Measurements from ENCODE around the gene ACSF2. TPM values are rescaled to one million over a fixed set of nuclear protein-coding genes. Genes with fewer than 3 reads are reported as not detected.

ACSF2 gene
- total and polyA plus RNA-seq, 2 donors: 13.4 to 41.6 TPM

DNA sequence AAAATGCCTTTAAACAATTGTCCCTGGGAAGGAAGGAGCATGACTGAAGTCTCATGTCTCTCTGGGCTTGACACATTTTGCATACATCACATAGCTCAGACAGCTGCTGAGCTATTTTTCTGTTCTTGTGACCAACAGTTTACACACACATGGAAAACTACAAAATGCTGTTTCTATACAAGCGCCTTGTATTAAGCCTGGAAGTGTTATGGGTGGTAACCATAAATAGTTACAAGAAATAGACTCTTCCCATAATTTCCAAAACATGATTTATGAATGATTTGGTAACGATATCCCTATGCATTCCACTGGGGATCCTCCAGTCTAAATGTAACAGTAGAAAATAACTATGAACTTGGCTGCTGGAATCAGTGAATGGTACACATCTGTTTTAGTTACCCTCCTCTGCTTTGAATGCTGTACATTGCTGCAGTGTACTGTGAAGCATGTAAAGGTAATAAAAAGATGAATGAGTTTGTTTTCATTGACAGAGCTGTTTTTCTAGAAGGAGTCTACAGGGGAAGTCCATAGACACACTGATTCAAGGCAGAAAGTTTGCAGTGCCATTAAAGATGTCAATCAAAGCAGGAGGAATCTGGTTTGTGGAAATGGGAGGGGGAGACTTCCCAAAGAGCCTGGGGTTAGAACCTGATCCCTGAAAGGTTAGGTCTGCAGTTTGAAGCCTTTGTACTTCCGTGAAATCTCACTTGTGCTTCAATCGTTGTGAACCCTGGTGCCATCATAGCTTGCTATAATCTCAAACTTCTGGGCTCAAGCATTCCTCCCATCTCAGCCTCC, 5.0 kb downstream of the ACSF2 start:
- Histone ChIP-seq H3K36me3 (ENCODE audit: control insufficient read depth in 2 of 2, insufficient read depth in 2 of 2, low read length in 1 of 2) (no peaks in the 10 kb centered on the region), H3K9me3 (ENCODE audit: control insufficient read depth in 2 of 2, insufficient read depth in 1 of 2, low read length in 1 of 2) (no peaks in the 10 kb centered on the region), H3K27me3 (ENCODE audit: control insufficient read depth in 2 of 2, insufficient read depth in 1 of 2, low read length in 1 of 2) (no peaks in the 10 kb centered on the region), H3K27ac (ENCODE audit: low read depth in 1 of 2, low read length in 1 of 2) (no peak overlapping the region), H3K4me1 (ENCODE audit: control insufficient read depth in 2 of 2, insufficient read depth in 2 of 2, low read length in 2 of 2) (peaks cover 2 to 17% of the 10 kb centered on the region in 2 donors), H3K4me3 (ENCODE audit: low read length in 2 of 2) (no peak overlapping the region)
- WGBS: 94% methylated on average over 4 of the region's 4 CpGs
- no peak for DNase-seq (ENCODE audit: low read depth in 6 of 9, low spot score in 9 of 9)

DNA sequence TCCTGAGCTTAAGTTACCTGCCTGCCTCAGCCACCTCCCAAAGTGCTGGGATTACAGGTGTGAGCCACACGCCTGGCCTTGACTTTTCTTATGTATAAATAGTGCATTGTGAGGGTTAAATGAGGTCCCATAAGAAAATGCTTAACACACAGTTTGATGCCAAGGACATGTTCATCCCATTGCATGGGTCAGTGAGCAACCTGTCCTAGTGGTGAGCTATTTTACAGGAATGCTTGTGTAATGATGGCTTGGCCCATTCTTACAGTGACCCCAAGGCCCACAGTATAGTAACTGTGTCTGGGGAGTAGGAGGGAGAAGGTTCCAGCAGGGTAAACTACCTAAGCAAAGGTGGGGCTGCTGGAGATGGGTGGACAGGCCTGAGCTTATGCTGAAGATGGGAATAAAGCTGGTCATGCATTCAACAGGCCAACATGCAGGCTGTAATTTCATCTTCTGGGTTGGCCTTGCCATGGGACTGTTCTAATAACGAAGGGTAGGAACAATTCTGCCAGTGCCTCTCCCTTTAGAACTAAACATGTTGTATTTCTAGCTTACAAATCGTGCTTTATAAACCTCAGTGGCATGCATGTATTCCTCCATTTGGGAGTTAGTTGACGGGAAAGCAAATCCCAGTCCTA, 6.2 kb downstream of the ACSF2 start:
- H3K4me1 ChIP-seq (ENCODE audit: control insufficient read depth in 2 of 2, insufficient read depth in 2 of 2, low read length in 2 of 2): peaks cover 2 to 5% of the 10 kb centered on the region in 2 donors
- H3K27ac ChIP-seq (ENCODE audit: low read depth in 1 of 2, low read length in 1 of 2): no peak overlapping the region
- no peaks in the 10 kb centered on the region for H3K36me3 ChIP-seq (ENCODE audit: control insufficient read depth in 2 of 2, insufficient read depth in 2 of 2, low read length in 1 of 2)
- DNase-seq (ENCODE audit: low read depth in 6 of 9, low spot score in 9 of 9): no peak
- WGBS: 98% methylated on average over 4 of the region's 4 CpGs
- H3K27me3 ChIP-seq (ENCODE audit: control insufficient read depth in 2 of 2, insufficient read depth in 1 of 2, low read length in 1 of 2): no peaks in the 10 kb centered on the region
- H3K9me3 ChIP-seq (ENCODE audit: control insufficient read depth in 2 of 2, insufficient read depth in 1 of 2, low read length in 1 of 2): no peaks in the 10 kb centered on the region
- H3K4me3 ChIP-seq (ENCODE audit: low read length in 2 of 2): no peak overlapping the region

DNA sequence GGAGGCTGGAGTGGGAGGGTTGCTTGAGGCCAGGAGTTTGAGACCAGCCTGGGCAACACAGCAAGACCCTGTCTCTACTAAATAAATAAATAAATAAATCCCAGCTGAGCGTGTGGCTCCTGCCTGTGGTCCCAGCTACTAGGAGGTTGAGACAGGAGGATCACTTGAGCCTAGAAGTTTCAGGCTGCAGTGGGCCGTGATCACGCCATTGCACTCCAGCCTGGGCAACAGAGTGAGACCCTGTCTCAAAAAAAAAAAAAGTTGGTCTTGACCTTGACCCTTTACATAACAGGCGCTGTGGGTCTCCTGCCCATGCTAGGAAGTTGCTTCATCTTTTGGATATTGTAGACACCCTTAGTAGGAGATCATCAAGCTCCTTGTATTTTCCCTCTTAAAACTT, 11.4 kb downstream of the ACSF2 start:
- Histone ChIP-seq H3K36me3 (ENCODE audit: control insufficient read depth in 2 of 2, insufficient read depth in 2 of 2, low read length in 1 of 2) (no peaks in the 10 kb centered on the region), H3K27me3 (ENCODE audit: control insufficient read depth in 2 of 2, insufficient read depth in 1 of 2, low read length in 1 of 2) (no peaks in the 10 kb centered on the region), H3K9me3 (ENCODE audit: control insufficient read depth in 2 of 2, insufficient read depth in 1 of 2, low read length in 1 of 2) (no peaks in the 10 kb centered on the region), H3K4me3 (ENCODE audit: low read length in 2 of 2) (no peak overlapping the region), H3K27ac (ENCODE audit: low read depth in 1 of 2, low read length in 1 of 2) (no peak overlapping the region), H3K4me1 (ENCODE audit: control insufficient read depth in 2 of 2, insufficient read depth in 2 of 2, low read length in 2 of 2) (no peaks in the 10 kb centered on the region)
- no peak for DNase-seq (ENCODE audit: low read depth in 6 of 9, low spot score in 9 of 9)
- 97% methylated on average over 4 of the region's 4 CpGs for WGBS

DNA sequence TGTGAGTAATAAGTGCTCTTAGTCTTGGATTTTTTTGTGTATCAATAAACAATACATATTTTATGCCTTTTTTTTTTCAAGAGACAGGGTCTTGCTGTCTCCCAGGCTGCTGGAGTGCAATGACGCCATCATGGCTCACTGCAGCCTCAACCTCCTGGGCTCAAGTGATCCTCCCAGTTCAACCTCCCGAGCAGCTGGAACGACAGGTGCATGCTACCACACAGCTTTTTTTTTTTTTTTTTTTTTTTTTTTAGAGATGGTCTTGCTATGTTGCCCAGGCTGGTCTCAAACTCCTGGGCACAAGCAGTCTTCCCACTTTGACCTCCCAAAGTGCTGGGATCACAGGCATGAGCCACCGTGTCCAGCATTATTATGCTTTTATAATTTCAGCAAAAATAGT, 13.0 kb downstream of the ACSF2 start:
- no peak for DNase-seq (ENCODE audit: low read depth in 6 of 9, low spot score in 9 of 9)
- no peaks in the 10 kb centered on the region for H3K27me3 ChIP-seq (ENCODE audit: control insufficient read depth in 2 of 2, insufficient read depth in 1 of 2, low read length in 1 of 2)
- 96% methylated on average over 4 of the region's 4 CpGs for WGBS
- H3K36me3 ChIP-seq (ENCODE audit: control insufficient read depth in 2 of 2, insufficient read depth in 2 of 2, low read length in 1 of 2): no peaks in the 10 kb centered on the region
- no peaks in the 10 kb centered on the region for H3K4me1 ChIP-seq (ENCODE audit: control insufficient read depth in 2 of 2, insufficient read depth in 2 of 2, low read length in 2 of 2)
- no peak overlapping the region for H3K27ac ChIP-seq (ENCODE audit: low read depth in 1 of 2, low read length in 1 of 2)
- no peaks in the 10 kb centered on the region for H3K9me3 ChIP-seq (ENCODE audit: control insufficient read depth in 2 of 2, insufficient read depth in 1 of 2, low read length in 1 of 2)
- no peak overlapping the region for H3K4me3 ChIP-seq (ENCODE audit: low read length in 2 of 2)

DNA sequence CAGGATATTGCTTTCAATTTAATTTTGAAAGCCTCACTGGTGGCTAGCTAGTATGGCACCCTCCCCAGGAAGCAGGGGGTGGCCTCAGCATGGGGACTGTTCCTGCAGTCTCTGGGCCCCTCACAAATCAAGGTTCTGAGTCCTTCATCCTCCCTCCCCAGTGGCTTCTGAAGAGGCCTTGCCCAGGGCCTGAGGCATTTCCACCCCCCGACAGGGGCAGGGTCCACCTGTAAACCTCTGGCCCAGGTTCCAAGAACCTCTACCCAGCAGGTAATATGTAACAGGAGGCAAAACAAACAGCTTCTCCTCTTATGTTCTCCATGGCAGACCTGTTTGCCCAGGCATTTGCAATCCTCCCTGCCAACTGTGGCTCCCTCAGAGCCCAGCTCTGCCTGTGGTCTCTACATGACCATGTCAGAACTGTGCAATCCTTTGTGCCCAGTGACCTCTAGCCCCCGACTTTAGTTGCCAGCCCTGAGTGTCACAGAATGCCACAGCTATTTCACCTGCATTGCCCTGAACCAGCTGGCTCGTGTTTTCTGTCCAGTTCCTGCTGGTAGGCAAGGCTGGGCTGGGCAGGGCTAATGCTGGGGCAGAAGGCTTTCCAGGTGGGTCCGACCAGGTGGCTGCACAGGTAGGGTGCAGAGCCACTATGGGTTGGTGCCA, 14.3 kb downstream of the ACSF2 start:
- 97% methylated on average over 4 of the region's 4 CpGs for WGBS
- Histone ChIP-seq H3K27ac (ENCODE audit: low read depth in 1 of 2, low read length in 1 of 2) (no peak overlapping the region), H3K4me1 (ENCODE audit: control insufficient read depth in 2 of 2, insufficient read depth in 2 of 2, low read length in 2 of 2) (no peaks in the 10 kb centered on the region), H3K9me3 (ENCODE audit: control insufficient read depth in 2 of 2, insufficient read depth in 1 of 2, low read length in 1 of 2) (no peaks in the 10 kb centered on the region), H3K4me3 (ENCODE audit: low read length in 2 of 2) (no peak overlapping the region), H3K36me3 (ENCODE audit: control insufficient read depth in 2 of 2, insufficient read depth in 2 of 2, low read length in 1 of 2) (no peaks in the 10 kb centered on the region), H3K27me3 (ENCODE audit: control insufficient read depth in 2 of 2, insufficient read depth in 1 of 2, low read length in 1 of 2) (no peaks in the 10 kb centered on the region)
- DNase-seq (ENCODE audit: low read depth in 6 of 9, low spot score in 9 of 9): no peak

DNA sequence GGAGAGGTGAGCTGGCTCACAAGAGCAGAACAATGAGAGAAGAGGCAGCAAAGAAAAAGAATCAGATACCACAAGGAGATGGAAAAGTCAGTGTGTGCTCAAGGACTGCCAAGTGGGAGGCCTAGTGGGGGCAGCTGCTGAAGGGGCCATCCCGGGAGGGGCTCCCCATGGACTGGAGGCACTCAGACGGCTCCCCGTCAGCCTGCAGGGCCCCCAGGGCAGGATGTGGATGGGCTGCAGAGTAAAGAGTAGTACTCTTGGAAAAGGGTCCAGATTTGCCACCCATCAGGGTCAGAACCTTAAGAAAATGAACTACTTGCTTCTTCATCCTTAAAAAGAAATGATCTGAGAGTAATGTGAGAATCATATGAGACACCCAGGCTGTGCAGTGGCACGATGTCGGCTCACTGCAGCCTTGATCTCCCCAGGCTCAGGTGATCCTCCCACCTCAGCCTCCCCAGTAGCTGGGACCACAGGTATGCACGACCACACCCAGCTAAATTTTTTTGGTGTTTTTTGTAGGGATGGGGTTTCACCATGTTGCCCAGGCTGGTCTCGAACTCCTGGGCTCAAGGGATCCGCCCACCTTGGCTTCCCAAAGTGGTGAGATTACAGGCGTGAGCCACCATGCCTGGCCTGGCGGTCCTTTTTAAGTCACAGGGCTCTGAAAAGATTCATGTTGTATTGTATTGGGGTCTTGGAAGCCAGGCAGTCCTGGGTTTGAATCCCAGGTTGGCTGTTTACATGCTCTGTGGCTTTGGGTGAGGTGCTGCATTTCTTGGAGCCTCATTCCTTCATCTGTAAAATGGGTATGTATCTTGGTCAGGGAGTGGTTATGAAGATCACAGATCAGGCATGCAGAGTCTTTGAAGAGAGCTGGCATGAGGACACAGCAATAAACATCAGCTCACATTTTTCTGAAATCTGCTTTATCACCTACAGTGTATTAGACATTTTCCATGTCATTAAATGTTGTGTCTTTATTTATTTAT, 15.1 kb downstream of the ACSF2 start:
- DNase-seq (ENCODE audit: low read depth in 6 of 9, low spot score in 9 of 9): no peak
- WGBS: 94% methylated on average over 10 of the region's 10 CpGs
- Histone ChIP-seq H3K4me3 (ENCODE audit: low read length in 2 of 2) (no peak overlapping the region), H3K36me3 (ENCODE audit: control insufficient read depth in 2 of 2, insufficient read depth in 2 of 2, low read length in 1 of 2) (no peaks in the 10 kb centered on the region), H3K4me1 (ENCODE audit: control insufficient read depth in 2 of 2, insufficient read depth in 2 of 2, low read length in 2 of 2) (no peaks in the 10 kb centered on the region), H3K27ac (ENCODE audit: low read depth in 1 of 2, low read length in 1 of 2) (no peak overlapping the region), H3K27me3 (ENCODE audit: control insufficient read depth in 2 of 2, insufficient read depth in 1 of 2, low read length in 1 of 2) (no peaks in the 10 kb centered on the region), H3K9me3 (ENCODE audit: control insufficient read depth in 2 of 2, insufficient read depth in 1 of 2, low read length in 1 of 2) (no peaks in the 10 kb centered on the region)

DNA sequence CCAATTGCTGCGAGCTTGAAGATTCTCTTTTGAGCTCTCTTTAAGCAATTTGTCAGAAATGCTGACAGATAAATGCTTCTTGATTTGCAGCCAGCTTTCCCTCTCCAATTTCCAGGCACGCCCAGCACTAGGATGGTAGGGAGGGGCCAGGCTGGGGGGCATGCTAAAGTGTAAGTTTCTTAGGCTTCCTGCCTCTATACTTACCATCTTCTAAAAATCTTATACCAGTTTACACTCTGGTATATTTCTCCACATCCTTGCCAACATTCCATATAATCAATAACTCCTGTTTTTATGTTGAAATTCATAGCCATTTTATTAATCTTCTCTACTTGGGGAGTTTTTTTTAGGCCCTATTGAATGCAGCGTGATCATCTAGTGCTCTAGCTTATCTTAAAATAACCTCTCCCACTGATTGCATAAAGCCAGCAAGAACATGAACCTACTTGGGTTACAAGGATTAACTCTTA, 17.5 kb downstream of the ACSF2 start:
- Histone ChIP-seq H3K36me3 (ENCODE audit: control insufficient read depth in 2 of 2, insufficient read depth in 2 of 2, low read length in 1 of 2) (no peaks in the 10 kb centered on the region), H3K4me3 (ENCODE audit: low read length in 2 of 2) (no peak overlapping the region), H3K27ac (ENCODE audit: low read depth in 1 of 2, low read length in 1 of 2) (no peak overlapping the region), H3K9me3 (ENCODE audit: control insufficient read depth in 2 of 2, insufficient read depth in 1 of 2, low read length in 1 of 2) (no peaks in the 10 kb centered on the region), H3K27me3 (ENCODE audit: control insufficient read depth in 2 of 2, insufficient read depth in 1 of 2, low read length in 1 of 2) (no peaks in the 10 kb centered on the region), H3K4me1 (ENCODE audit: control insufficient read depth in 2 of 2, insufficient read depth in 2 of 2, low read length in 2 of 2) (no peaks in the 10 kb centered on the region)
- 85% methylated on average over 3 of the region's 3 CpGs for WGBS
- no peak for DNase-seq (ENCODE audit: low read depth in 6 of 9, low spot score in 9 of 9)

DNA sequence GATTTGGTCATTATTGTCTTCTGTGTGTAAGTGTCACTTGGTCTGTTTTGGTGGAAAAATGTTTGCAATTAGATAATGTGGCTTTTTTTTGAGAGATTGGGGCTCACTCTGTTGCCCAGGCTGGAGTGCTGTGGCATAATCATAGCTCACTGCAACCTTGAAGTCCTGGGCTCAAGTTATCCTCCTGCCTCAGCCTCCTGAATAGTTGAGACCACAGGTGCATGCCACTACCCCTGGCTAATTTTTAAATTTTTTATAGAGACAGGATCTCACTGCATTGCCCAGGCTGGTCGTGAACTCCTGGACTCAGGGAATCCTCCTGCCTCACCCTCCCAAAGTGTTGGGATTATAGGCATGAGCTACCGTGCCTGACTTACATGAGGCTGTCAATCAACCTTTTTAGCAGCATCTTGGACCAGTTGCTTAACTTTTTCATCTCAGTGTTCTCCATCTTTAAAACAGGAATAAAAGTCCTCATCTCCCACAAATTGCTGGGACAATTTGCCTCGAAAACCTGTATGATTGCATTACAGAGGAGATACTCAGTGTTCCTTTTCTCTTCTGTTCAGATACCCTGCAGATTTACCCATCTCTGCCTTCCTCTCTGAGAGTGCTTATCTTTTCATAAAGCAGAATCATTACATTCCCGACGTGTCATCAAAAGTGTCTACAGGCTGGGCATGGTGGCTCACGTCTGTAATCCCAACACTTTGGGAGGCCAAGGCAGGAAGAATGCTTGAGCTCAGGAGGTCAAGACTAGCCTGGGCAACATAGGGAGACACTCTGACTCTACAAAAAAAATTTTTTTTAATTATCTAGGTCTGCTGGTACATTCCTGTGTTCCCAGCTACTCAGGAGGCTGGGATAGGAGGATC, 19.1 kb downstream of the ACSF2 start:
- Histone ChIP-seq H3K36me3 (ENCODE audit: control insufficient read depth in 2 of 2, insufficient read depth in 2 of 2, low read length in 1 of 2) (no peaks in the 10 kb centered on the region), H3K27me3 (ENCODE audit: control insufficient read depth in 2 of 2, insufficient read depth in 1 of 2, low read length in 1 of 2) (no peaks in the 10 kb centered on the region), H3K4me3 (ENCODE audit: low read length in 2 of 2) (no peak overlapping the region), H3K4me1 (ENCODE audit: control insufficient read depth in 2 of 2, insufficient read depth in 2 of 2, low read length in 2 of 2) (no peaks in the 10 kb centered on the region), H3K9me3 (ENCODE audit: control insufficient read depth in 2 of 2, insufficient read depth in 1 of 2, low read length in 1 of 2) (no peaks in the 10 kb centered on the region), H3K27ac (ENCODE audit: low read depth in 1 of 2, low read length in 1 of 2) (no peak overlapping the region)
- no peak for DNase-seq (ENCODE audit: low read depth in 6 of 9, low spot score in 9 of 9)
- WGBS: 98% methylated on average over 6 of the region's 6 CpGs

Data from thymus (tissue), 11 donors.